Activated naive CD4-positive, alpha-beta T cell treated with anti-CD3 and anti-CD28 coated beads for 36 hours (primary cell): ENCODE data around the gene MAST2. TPM values are rescaled to one million over a fixed set of nuclear protein-coding genes. Genes with fewer than 3 reads are reported as not detected.

Experiments used
- CTCF ChIA-PET: fragments of 350-600 bp; sonication (Branson Sonifier 250); formaldehyde crosslinking; loops from one replicate; lab custom pipeline; 2021; ENCODE audit warnings: antibody characterized with exemption; lab: Charles Lee
- DNase-seq: peaks from one replicate; pipeline ENCODE4 v3.0.0-alpha.2; 2020
- H3K27ac Mint-ChIP-seq: one replicate; pipeline ENCODE4 v1.8.0; 2021; ENCODE audit warnings: mild to moderate bottlenecking, mixed read lengths
- H3K27me3 Mint-ChIP-seq: one replicate; pipeline ENCODE4 v1.8.0; 2021; ENCODE audit warnings: low read depth, mixed read lengths
- H3K36me3 Mint-ChIP-seq: one replicate; pipeline ENCODE4 v1.8.0; 2021; ENCODE audit warnings: low read depth, mixed read lengths
- H3K4me1 Mint-ChIP-seq: one replicate; pipeline ENCODE4 v1.8.0; 2021; ENCODE audit warnings: low read depth, mixed read lengths
- H3K4me3 Mint-ChIP-seq: one replicate; pipeline ENCODE4 v1.8.0; 2021; ENCODE audit warnings: mild to moderate bottlenecking, moderate library complexity, mixed read lengths
- H3K9me3 Mint-ChIP-seq: one replicate; pipeline ENCODE4 v1.8.0; 2021; ENCODE audit warnings: mixed read lengths
- intact Hi-C: fragments of 100-400 bp; cut with micrococcal nuclease; formaldehyde crosslinking; loops from one replicate; pipeline ENCODE4 v1.15.1; 2023
- total RNA-seq, 2 experiments: library from RNA; stranded (reverse); gene quantifications; one replicate each; pipeline ENCODE4 v1.2.3, GENCODE V29; 2021

The MAST2 gene
- 10 to 100 TPM; 21.7 to 22.1 TPM for total RNA-seq

DNA sequence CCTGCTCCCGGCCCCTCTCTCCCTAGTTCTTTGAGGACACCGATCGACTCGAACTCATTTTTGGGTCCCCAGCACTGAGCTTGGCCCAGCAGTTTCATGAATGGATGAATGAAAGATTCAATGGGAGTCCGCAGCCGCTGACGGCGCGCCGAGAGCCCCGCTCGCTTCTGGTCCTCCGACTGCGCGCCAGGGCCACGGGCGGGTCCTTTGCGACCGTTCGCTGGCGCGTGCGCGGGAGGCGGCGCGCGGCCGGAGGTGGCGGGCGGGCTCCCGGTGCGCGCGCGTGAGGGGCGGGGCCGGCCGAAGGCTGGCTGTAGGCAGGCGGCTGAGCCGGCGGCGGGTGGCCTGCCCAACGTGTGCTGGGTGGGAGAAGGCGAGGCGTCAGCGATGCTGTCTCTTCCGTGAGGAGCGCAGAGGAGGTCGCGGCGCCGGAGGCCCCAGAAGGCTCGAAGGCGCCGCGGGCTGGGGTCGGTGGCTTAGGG lies at the start of gene MAST2:
MAST2 (plus strand) TSS at position 314 of the 482 bp plus-strand sequence. CDS start 284 bp downstream, outside the sequence.
- intact Hi-C loops: loop anchor here (1.0 to 5.0 kb wide), 4 partner anchors 53 to 221 kb away; partner anchors contain the start of genes IPP and NASP
- H3K4me3 Mint-ChIP-seq: peak within 1 kb of the TSS; percentile 86
- H3K4me1 Mint-ChIP-seq: peaks cover 27% of the 10 kb centered on the region
- H3K27me3 Mint-ChIP-seq: no peaks in the 10 kb centered on the region
- H3K36me3 Mint-ChIP-seq: peaks cover 3% of the 10 kb centered on the region
- H3K9me3 Mint-ChIP-seq: no peaks in the 10 kb centered on the region
- peak within 1 kb of the TSS; percentile 74 for H3K27ac Mint-ChIP-seq
- peak; percentile 84 for DNase-seq
- CTCF ChIA-PET: no interaction called here

DNA sequence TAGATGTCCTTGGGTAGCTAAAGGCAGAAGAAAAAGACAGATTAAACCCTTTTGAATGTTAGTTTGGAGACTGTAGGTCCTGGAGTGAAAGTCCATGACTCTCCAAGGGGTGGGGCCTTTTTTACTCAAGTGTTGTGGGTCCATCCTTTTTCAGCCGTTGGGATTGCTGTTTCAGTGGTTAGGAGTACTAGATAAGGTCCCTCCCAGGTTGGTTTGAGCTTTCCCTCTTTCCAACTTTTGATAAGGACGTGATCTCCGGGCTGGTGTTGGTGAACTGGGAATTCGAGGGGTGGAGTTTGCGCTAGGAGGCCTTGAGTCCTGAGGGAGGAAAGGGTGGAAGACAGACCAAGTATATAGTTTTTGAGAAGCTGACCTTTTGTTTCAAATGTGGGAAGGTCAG lies 47.7 kb upstream of the MAST2 start:
- intact Hi-C loops: loop anchor here (10.0 kb wide), 1 partner anchor 429 kb away; no protein-coding TSS in a partner anchor
- no peak for DNase-seq
- Mint-ChIP-seq H3K4me3 (no peak overlapping the region), H3K27me3 (no peaks in the 10 kb centered on the region), H3K9me3 (peaks cover 9% of the 10 kb centered on the region), H3K36me3 (no peaks in the 10 kb centered on the region), H3K4me1 (peaks cover 14% of the 10 kb centered on the region), H3K27ac (no peak overlapping the region)
- CTCF ChIA-PET: interaction anchor here (0.5 kb wide), 1 partner anchor 249 kb away, joined by 3 read pairs; no protein-coding TSS in a partner anchor

DNA sequence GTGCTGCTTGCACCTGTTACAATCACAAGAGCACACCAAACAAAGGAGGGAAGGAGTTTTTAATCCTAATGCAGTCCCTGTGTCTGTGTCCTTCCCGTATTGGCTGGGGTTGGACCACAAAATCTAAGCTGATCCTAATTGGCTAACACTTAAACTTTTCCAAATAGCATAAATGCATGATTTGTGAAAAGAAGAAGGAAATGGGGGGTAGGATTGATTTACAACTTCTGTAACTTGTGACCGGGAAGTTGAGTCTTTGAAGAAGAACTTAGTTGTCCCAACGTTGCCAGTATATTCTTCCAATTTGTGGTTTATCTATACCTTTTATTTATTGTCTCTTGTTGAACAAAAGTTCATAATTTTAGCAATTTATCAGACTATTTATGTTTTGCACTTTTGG lies 41.1 kb upstream of the MAST2 start:
- no peaks in the 10 kb centered on the region for H3K36me3 Mint-ChIP-seq
- intact Hi-C loops: no loop called here
- no peak for DNase-seq
- H3K4me1 Mint-ChIP-seq: no peaks in the 10 kb centered on the region
- no peak overlapping the region for H3K27ac Mint-ChIP-seq
- no peak overlapping the region for H3K4me3 Mint-ChIP-seq
- H3K27me3 Mint-ChIP-seq: no peaks in the 10 kb centered on the region
- CTCF ChIA-PET: no interaction called here
- H3K9me3 Mint-ChIP-seq: no peaks in the 10 kb centered on the region

DNA sequence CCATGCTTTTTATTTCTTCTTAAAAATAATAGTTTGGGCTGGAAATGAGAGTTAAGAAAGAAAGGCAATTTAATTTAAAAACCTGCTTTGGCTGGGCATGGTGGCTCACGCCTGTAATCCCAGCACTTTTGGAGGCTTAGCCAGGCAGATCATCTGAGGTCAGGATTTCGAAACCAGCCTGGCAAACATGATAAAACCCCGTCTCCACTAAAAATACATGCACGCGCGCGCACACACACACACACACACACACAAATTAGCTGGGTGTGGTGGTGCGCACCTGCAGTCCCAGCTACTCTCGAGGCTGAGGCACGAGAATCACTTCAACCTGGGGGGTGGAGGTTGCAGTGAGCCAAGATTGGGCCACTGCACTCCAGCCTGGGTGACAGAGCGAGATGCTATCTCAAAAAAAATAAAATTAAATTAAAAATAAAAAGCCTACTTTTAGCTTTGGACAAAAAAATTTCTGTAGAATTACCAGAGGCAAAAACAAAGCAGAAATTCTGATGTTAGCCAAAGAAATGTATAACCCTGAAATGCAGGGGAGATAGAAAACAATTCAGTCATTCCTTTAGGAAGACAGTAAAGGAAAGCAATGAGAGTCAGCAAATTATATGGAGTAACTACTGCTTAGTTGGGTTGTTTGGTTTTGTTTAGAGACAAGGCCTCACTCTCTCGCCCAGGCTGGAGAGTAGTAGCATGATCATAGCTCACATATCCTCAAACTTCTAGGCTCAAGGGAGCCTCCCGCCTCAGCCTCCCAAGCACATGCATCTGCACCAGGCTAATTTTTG lies 37.2 kb upstream of the MAST2 start:
- DNase-seq: no peak
- no peaks in the 10 kb centered on the region for H3K4me1 Mint-ChIP-seq
- H3K27me3 Mint-ChIP-seq: no peaks in the 10 kb centered on the region
- CTCF ChIA-PET: no interaction called here
- no peak overlapping the region for H3K4me3 Mint-ChIP-seq
- no peak overlapping the region for H3K27ac Mint-ChIP-seq
- no peaks in the 10 kb centered on the region for H3K36me3 Mint-ChIP-seq
- intact Hi-C loops: no loop called here
- no peaks in the 10 kb centered on the region for H3K9me3 Mint-ChIP-seq

DNA sequence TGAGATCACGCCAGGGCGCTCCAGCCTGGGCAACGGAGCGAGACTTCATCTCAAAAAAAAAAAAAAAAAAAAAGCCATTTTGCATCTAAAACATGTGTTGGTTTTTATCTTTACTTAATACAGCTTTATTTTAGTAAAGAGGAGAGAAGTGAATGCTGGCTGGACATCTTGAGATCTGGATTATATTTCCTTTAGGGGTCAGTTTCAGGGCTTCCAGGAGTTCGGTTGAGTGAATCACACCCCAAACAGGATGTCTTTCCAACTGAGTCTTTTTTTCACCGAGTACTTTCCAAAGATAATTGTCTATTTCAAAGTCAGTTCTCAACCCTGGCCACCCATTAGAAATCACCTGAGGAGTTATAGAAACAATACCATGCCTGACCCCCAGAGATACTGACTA lies 36.4 kb upstream of the MAST2 start:
- H3K4me3 Mint-ChIP-seq: no peak overlapping the region
- no peaks in the 10 kb centered on the region for H3K4me1 Mint-ChIP-seq
- CTCF ChIA-PET: no interaction called here
- no peaks in the 10 kb centered on the region for H3K36me3 Mint-ChIP-seq
- DNase-seq: no peak
- no peaks in the 10 kb centered on the region for H3K27me3 Mint-ChIP-seq
- H3K27ac Mint-ChIP-seq: no peak overlapping the region
- H3K9me3 Mint-ChIP-seq: no peaks in the 10 kb centered on the region
- intact Hi-C loops: no loop called here

DNA sequence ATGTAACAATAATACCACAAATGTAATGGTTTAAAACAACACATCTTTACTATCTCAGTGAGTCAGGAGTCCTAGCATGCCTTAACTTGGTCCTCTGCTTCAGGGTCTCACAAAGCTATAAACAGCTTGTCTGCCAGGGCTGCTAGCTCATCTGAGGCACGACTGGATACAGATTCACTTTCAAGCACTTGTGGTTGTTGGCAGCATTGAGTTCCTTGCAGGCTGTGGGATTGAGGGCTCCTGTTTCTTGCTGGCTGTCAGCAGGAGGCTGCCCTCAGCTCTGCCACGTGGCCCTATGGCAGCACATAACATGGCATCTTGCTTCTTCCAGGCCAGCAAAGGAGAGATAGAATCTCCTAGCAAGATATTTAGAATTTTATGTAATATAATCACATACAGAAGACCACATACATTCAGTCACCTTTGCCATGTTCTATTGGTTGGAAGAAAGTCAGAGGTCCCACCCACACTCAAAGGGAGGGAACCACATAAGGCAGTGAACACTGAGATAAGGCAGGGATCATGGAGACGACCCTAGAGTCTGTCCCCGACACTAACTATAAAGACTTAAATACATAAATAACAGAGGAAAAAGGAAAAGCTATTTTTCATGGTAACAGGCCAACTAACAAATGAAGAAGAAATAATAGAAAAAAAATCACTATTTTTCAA lies 34.0 kb upstream of the MAST2 start:
- Mint-ChIP-seq H3K4me1 (no peaks in the 10 kb centered on the region), H3K4me3 (no peak overlapping the region), H3K27ac (no peak overlapping the region), H3K9me3 (no peaks in the 10 kb centered on the region), H3K27me3 (no peaks in the 10 kb centered on the region), H3K36me3 (no peaks in the 10 kb centered on the region)
- intact Hi-C loops: no loop called here
- CTCF ChIA-PET: interaction anchor here (1.0 kb wide), 1 partner anchor 467 kb away, joined by 4 read pairs; no protein-coding TSS in a partner anchor
- no peak for DNase-seq

DNA sequence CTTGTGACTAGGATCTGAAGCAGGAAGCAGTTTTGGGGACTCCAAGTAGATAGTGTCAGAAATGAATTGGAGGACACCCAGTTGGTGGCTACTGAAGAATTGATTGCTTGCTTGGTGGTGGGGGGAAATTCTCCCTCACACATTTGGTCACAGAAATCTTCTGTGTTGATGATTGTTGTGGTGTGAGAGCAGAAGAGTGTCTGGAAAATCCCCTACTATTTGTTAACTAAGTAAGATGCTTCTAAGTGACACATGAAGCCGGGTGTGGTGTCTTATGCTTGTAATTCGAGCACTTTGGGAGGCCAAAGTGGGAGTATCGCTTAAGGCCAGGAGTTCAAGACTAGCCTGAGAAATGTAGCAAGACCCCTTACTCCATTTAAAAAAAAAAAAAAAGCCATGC lies 30.4 kb upstream of the MAST2 start:
- Mint-ChIP-seq H3K27ac (no peak overlapping the region), H3K27me3 (no peaks in the 10 kb centered on the region), H3K36me3 (no peaks in the 10 kb centered on the region), H3K9me3 (no peaks in the 10 kb centered on the region), H3K4me1 (no peaks in the 10 kb centered on the region), H3K4me3 (no peak overlapping the region)
- intact Hi-C loops: no loop called here
- no peak for DNase-seq
- CTCF ChIA-PET: interaction anchor here (0.6 to 1.3 kb wide), 2 partner anchors 9 to 80 kb away, joined by 4 to 6 read pairs; no protein-coding TSS in a partner anchor

DNA sequence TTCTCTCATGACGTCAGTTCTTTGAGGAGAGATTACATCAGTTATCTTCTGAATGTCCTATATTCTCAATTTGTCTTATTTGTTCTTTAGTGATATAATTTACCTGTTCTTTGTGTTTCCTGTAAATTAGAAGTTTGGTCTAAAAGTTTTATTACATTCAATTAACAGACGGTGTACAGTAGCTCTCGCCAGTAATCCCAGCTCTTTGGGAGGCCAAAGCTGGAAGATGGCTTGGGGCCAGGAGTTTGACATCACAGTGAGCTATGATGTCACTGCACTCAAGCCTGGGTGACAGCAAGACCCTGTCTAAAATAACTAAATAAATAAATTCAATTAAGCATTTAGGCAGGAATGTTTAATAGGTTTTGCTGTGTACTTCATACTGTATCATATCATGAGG lies 27.6 kb upstream of the MAST2 start:
- H3K27ac Mint-ChIP-seq: no peak overlapping the region
- H3K36me3 Mint-ChIP-seq: no peaks in the 10 kb centered on the region
- intact Hi-C loops: no loop called here
- DNase-seq: no peak
- CTCF ChIA-PET: no interaction called here
- no peaks in the 10 kb centered on the region for H3K4me1 Mint-ChIP-seq
- H3K9me3 Mint-ChIP-seq: no peaks in the 10 kb centered on the region
- no peak overlapping the region for H3K4me3 Mint-ChIP-seq
- H3K27me3 Mint-ChIP-seq: no peaks in the 10 kb centered on the region

DNA sequence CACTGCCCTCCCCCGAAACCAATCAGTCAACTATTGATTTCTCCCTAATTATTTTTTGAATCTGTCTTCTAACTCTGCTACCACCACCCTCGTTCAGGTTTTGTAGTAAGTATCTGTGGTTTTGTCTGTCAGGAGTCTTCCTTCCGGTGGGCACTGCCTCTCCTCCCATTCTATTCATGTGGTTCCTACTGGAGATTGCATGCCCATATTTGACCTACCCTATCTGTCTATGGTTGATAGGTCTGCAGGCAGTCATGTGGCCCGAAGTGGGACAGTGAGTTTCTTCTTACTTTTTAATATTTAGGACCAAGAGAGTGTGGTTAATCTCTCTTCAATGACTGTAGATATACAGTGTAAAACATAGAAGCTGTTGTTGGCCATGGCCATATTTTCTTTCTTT lies 17.8 kb upstream of the MAST2 start:
- peak overlapping the region; percentile 41 for H3K4me3 Mint-ChIP-seq
- H3K9me3 Mint-ChIP-seq: no peaks in the 10 kb centered on the region
- peaks cover 4% of the 10 kb centered on the region for H3K27me3 Mint-ChIP-seq
- no peak overlapping the region for H3K27ac Mint-ChIP-seq
- intact Hi-C loops: no loop called here
- H3K4me1 Mint-ChIP-seq: peaks cover 20% of the 10 kb centered on the region
- DNase-seq: peak; percentile 57
- H3K36me3 Mint-ChIP-seq: no peaks in the 10 kb centered on the region
- CTCF ChIA-PET: no interaction called here

DNA sequence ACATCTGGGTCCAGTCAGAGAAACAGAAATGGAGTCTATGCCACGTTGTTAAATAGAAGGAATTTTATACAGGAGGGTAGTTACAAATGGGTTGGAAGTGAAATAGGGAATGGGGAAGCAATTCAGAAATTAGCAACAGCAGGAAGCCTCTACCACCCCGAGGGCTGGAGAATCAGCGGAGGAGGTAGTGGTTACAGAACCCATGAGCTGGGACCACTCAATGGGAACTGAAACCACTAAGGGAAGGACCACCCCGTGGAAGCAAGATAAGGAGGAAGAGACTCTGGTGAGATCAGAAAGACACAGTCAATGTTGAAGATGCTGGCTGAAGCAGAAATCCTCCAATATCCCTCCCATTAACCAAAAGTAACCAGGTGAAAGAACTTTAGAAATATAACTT lies 15.5 kb upstream of the MAST2 start:
- Mint-ChIP-seq H3K36me3 (no peaks in the 10 kb centered on the region), H3K9me3 (no peaks in the 10 kb centered on the region), H3K27me3 (peaks cover 6% of the 10 kb centered on the region), H3K4me3 (no peak overlapping the region), H3K4me1 (peaks cover 20% of the 10 kb centered on the region), H3K27ac (no peak overlapping the region)
- intact Hi-C loops: no loop called here
- DNase-seq: no peak
- CTCF ChIA-PET: no interaction called here

DNA sequence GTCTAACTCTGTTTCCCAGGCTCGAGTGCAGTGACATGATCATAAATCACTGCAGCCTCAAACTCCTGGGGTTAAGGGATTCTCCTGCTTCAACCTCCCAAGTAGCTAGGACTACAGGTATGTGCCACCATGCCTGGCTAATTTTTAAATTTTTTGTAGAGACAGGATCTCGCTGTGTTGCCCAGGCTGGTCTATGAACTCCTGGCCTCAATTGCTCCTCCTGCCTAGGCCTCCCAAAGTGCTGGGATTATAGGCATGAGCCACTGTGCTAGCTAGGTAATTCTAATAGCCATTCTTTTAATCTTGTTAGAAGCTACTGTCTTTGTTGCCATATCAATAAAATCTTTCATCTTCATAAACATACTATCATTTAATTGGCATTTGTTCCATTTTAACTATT lies 13.8 kb upstream of the MAST2 start:
- Mint-ChIP-seq H3K36me3 (no peaks in the 10 kb centered on the region), H3K4me3 (no peak overlapping the region), H3K27ac (no peak overlapping the region), H3K9me3 (no peaks in the 10 kb centered on the region), H3K4me1 (peaks cover 20% of the 10 kb centered on the region), H3K27me3 (peaks cover 8% of the 10 kb centered on the region)
- CTCF ChIA-PET: no interaction called here
- no peak for DNase-seq
- intact Hi-C loops: no loop called here

DNA sequence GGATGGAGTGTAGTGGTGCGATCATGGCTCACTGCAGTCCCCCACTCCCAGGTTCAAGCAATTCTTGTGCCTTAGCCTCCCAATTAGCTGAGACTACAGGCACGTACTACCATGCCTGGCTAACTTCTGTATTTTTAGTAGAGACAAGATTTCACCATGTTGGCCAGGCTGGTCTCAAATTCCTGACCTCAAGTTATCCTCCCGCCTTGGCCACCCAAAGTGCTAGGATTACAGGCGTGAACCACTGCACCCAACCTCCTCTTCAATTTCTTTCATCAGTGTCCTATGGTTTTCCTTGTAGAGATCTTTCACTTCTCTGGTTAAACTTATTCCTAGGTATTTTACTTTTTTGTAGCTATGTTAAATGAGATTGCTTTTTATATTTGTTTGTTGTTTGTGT lies 10.7 kb upstream of the MAST2 start:
- Mint-ChIP-seq H3K27ac (no peak overlapping the region), H3K9me3 (no peaks in the 10 kb centered on the region), H3K4me3 (no peak overlapping the region), H3K36me3 (no peaks in the 10 kb centered on the region), H3K4me1 (no peaks in the 10 kb centered on the region), H3K27me3 (peaks cover 10% of the 10 kb centered on the region)
- no peak for DNase-seq
- intact Hi-C loops: no loop called here
- CTCF ChIA-PET: no interaction called here
